ENCODE data around the gene SRP68. TPM values are rescaled to one million over a fixed set of nuclear protein-coding genes. Genes with fewer than 3 reads are reported as not detected.

SRP68 gene
- total RNA-seq, 1 donor from 2014 or later = 48.4 TPM

DNA sequence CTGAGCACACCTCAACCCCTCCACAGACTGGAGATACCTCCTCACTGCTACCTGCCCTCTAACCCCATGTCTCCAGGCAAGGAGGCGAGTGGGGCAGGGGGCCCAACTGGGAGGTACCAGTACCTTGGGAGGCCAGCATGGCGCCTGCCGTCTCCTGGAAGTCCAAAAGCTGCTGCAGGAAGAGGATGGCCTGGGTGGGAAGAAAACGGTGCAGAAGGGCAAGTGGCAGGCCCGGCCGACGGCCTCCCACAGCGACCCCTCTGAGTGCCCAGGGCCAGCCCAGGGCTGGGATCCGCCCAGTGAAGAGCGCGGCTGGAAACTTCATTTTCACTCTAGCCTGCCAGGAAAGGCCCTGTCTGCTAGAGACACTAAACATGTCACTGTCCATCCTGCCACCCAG, 15.2 kb upstream of the SRP68 start:
- no peaks in the 10 kb centered on the region for H3K4me1 Mint-ChIP-seq (ENCODE audit: low read depth, unreplicated experiment)
- no peak overlapping the region for H3K4me3 Mint-ChIP-seq (ENCODE audit: unreplicated experiment)
- DNase-seq = no peak
- H3K27me3 Mint-ChIP-seq (ENCODE audit: unreplicated experiment) = peaks cover 11% of the 10 kb centered on the region
- peaks cover 5% of the 10 kb centered on the region for H3K36me3 Mint-ChIP-seq (ENCODE audit: unreplicated experiment)
- TF ChIP-seq, protein P1, sequence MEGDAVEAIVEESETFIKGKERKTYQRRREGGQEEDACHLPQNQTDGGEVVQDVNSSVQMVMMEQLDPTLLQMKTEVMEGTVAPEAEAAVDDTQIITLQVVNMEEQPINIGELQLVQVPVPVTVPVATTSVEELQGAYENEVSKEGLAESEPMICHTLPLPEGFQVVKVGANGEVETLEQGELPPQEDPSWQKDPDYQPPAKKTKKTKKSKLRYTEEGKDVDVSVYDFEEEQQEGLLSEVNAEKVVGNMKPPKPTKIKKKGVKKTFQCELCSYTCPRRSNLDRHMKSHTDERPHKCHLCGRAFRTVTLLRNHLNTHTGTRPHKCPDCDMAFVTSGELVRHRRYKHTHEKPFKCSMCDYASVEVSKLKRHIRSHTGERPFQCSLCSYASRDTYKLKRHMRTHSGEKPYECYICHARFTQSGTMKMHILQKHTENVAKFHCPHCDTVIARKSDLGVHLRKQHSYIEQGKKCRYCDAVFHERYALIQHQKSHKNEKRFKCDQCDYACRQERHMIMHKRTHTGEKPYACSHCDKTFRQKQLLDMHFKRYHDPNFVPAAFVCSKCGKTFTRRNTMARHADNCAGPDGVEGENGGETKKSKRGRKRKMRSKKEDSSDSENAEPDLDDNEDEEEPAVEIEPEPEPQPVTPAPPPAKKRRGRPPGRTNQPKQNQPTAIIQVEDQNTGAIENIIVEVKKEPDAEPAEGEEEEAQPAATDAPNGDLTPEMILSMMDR (IDR thresholded peaks at IDR 0.05; ENCODE audit: partially characterized antibody, unreplicated experiment) = no peak
- H3K9me3 Mint-ChIP-seq (ENCODE audit: unreplicated experiment) = no peaks in the 10 kb centered on the region
- no peak overlapping the region for H3K27ac Mint-ChIP-seq (ENCODE audit: unreplicated experiment)

DNA sequence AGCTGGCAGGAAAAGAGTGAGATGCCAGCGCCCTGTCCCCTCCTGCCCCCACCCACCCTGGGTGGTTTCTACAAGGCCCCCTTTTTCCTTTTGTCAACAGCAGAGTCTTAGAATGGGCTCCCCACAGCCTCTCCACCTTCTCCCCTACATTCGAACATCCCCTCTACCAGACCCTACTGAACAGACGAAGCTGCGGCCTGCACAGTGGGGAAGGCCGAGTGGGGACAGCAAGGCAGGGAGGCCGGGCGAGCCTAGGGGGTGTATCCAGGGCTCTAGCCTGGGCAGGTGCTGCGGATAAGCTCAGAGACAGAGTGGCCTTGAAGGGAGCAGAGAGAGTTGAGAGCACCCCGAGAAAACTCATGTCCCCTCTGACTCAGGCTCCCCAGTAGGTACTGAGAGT, 14.1 kb upstream of the SRP68 start:
- DNase-seq = no peak
- Mint-ChIP-seq H3K4me3 (ENCODE audit: unreplicated experiment) (no peak overlapping the region), H3K36me3 (ENCODE audit: unreplicated experiment) (peaks cover 5% of the 10 kb centered on the region)

DNA sequence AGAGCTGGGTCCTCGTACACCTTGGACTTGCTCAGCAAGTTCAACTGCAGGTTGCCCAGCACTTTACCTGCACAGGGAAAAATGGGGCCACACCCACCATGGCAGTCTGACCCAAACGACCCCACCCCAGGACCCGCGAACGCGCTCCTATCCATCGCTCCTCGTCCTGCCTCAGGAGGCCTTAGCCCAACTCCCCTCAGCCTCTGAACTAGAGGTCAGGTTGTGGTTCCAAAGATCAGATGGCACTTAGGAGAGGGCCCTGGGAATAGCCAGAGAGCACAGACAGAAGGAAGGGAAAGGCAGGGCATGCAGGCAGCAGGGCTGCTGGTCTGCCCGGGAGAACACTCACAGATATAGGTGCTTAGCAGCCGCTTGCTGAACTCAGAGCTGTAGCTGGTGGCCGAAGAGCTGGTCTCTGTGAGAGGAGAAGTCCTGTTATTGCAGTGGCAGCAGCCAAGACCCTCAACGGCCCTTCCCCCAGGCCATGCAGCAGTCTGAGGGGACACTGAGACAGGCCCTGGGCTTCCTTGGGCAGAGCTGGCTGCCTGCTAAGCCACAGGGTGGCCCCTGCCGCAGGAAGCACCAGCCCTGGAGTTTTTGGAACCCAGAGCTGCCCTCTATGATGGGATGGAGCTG, 13.5 kb upstream of the SRP68 start:
- Mint-ChIP-seq H3K9me3 (ENCODE audit: unreplicated experiment) (peaks cover 3% of the 10 kb centered on the region), H3K36me3 (ENCODE audit: unreplicated experiment) (peaks cover 5% of the 10 kb centered on the region), H3K4me1 (ENCODE audit: low read depth, unreplicated experiment) (no peaks in the 10 kb centered on the region), H3K27ac (ENCODE audit: unreplicated experiment) (no peak overlapping the region), H3K4me3 (ENCODE audit: unreplicated experiment) (no peak overlapping the region), H3K27me3 (ENCODE audit: unreplicated experiment) (peaks cover 16% of the 10 kb centered on the region)
- no peak for DNase-seq
- TF ChIP-seq, protein P1 (IDR thresholded peaks at IDR 0.05; ENCODE audit: partially characterized antibody, unreplicated experiment) = no peak

More for the DNA sequence above, 14.1 kb upstream of the SRP68 start:
- Mint-ChIP-seq H3K27ac (ENCODE audit: unreplicated experiment) (no peak overlapping the region), H3K27me3 (ENCODE audit: unreplicated experiment) (peaks cover 13% of the 10 kb centered on the region), H3K4me1 (ENCODE audit: low read depth, unreplicated experiment) (no peaks in the 10 kb centered on the region), H3K9me3 (ENCODE audit: unreplicated experiment) (no peaks in the 10 kb centered on the region)
- TF ChIP-seq, protein P1 (IDR thresholded peaks at IDR 0.05; ENCODE audit: partially characterized antibody, unreplicated experiment) = no peak

DNA sequence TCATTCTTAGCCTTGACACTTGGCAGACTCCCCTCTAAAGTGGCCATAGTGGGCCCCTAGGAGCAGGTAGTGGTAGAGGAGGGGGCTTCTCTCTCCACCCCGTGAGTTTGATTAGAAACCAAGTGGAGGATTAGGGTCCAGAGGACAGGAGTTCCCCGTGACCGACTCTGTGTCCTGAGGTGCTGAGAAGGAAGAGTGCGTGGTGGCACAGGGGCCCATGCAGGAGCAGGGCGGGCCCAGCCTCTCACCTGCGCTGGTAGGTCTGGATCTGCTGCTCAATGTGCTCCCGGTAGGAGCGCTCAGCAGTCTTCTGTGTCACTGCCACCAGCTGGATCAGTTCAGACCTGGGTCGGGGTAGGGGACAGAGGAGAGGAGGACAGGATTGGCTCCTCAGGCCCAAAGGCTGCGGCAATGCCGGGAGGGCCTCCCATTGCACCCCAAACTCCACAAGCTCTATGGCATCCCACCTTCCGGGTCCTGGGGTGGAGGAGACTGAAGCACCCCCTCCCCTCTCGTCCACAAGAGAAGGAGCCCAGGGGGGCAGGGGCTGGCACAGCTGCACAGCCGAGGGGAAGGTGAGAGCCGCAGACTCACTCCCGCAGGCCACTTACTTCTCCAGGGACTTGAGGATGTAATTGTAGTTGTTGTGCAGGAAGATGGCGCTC, 12.9 kb upstream of the SRP68 start:
- TF ChIP-seq, protein P1 (IDR thresholded peaks at IDR 0.05; ENCODE audit: partially characterized antibody, unreplicated experiment) = no peak
- no peak for DNase-seq
- Mint-ChIP-seq H3K27ac (ENCODE audit: unreplicated experiment) (no peak overlapping the region), H3K36me3 (ENCODE audit: unreplicated experiment) (peaks cover 5% of the 10 kb centered on the region), H3K4me3 (ENCODE audit: unreplicated experiment) (no peak overlapping the region), H3K4me1 (ENCODE audit: low read depth, unreplicated experiment) (no peaks in the 10 kb centered on the region), H3K9me3 (ENCODE audit: unreplicated experiment) (peaks cover 4% of the 10 kb centered on the region), H3K27me3 (ENCODE audit: unreplicated experiment) (peaks cover 18% of the 10 kb centered on the region)

DNA sequence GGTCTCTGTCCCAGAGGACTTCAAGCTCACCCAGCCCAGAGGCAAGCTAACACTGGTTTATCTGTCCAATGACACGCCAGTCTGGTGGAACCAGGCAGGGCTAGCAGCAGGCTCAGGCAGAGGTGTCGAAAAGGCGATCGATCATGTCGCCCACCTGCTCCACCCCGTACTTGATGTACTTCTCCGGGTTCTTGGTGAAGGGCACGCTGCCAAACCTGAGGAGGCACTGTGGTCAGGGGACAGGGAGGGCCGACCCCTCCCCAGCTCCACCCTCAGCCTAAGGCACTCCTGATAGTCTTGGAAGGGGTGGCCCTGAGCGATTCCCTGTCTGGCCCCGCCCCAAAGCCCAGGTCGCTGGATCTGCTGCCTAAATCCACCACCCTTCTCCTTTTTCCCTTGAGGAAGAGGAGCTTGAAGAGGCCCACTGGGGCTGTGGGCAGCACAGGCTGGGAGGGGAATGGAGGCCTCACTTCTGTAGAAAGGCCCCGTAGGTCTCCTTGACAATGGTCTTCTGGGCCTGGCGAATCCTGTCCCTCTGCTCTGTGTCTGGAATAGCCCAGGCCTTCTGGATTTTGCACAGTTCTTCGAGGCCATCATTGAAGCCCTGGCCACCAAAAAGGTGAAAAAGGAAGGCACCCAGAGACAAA, 11.3 kb upstream of the SRP68 start:
- Mint-ChIP-seq H3K9me3 (ENCODE audit: unreplicated experiment) (peaks cover 4% of the 10 kb centered on the region), H3K27me3 (ENCODE audit: unreplicated experiment) (peaks cover 17% of the 10 kb centered on the region), H3K27ac (ENCODE audit: unreplicated experiment) (no peak overlapping the region), H3K4me1 (ENCODE audit: low read depth, unreplicated experiment) (no peaks in the 10 kb centered on the region), H3K36me3 (ENCODE audit: unreplicated experiment) (peaks cover 5% of the 10 kb centered on the region), H3K4me3 (ENCODE audit: unreplicated experiment) (no peak overlapping the region)
- TF ChIP-seq, protein P1 (IDR thresholded peaks at IDR 0.05; ENCODE audit: partially characterized antibody, unreplicated experiment) = no peak
- DNase-seq = no peak
